GM18868 (cell line): ENCODE results near the gene CYBC1.
"Not testable (repeated sequence)": the region's sequence is repeated elsewhere in the genome, so short reads cannot be mapped to it uniquely, and the experiment has no call there.

Source experiments
- ATAC-seq: cut with Tn5 transposase; IDR thresholded peaks from one replicate; pipeline ENCODE4 v1.9.1; 2021; ENCODE audit warnings: mild to moderate bottlenecking, moderate library complexity; ENCODE audit not compliant: unreplicated experiment

Gene CYBC1

GRCh38 chr17:82435601-82436583 lies 14.7 kb downstream of the CYBC1 start:
- no peak for ATAC-seq

- no peak for ATAC-seq
These were observed 15.4 kb downstream of the CYBC1 start for GRCh38 chr17:82435103-82435502.

- ATAC-seq: no peak
These were observed 16.4 kb downstream of the CYBC1 start for GRCh38 chr17:82434216-82434565.

GRCh38 chr17:82433560-82434215 lies 16.9 kb downstream of the CYBC1 start:
- ATAC-seq: no peak

GRCh38 chr17:82432017-82432416 lies 18.5 kb downstream of the CYBC1 start:
- no peak for ATAC-seq

GRCh38 chr17:82429824-82430223 lies 20.7 kb downstream of the CYBC1 start:
- ATAC-seq: no peak

- no peak for ATAC-seq
These were observed 22.0 kb downstream of the CYBC1 start for GRCh38 chr17:82428546-82428945.

GRCh38 chr17:82424863-82425159 lies 25.7 kb downstream of the CYBC1 start:
- no peak for ATAC-seq

- ATAC-seq: no peak
These were observed 26.3 kb downstream of the CYBC1 start for GRCh38 chr17:82424001-82424862.

- no peak for ATAC-seq
These were observed 31.0 kb downstream of the CYBC1 start for GRCh38 chr17:82419540-82419939.

- ATAC-seq: peak; percentile 85
These were observed 32.3 kb downstream of the CYBC1 start, which contains the start of the genes HEXD and OGFOD3 for GRCh38 chr17:82418001-82418986. Gene HEXD, plus strand, starts transcription at chr17:82418347. Its CDS starts 1,453 bp downstream, at chr17:82419800. Gene OGFOD3, minus strand, starts transcription at chr17:82418586. Its CDS starts 101 bp downstream, at chr17:82418485.

- no peak for ATAC-seq
These were observed 33.8 kb downstream of the CYBC1 start for GRCh38 chr17:82416771-82417170.

- no peak for ATAC-seq
These were observed 34.3 kb downstream of the CYBC1 start for GRCh38 chr17:82416264-82416663.

- ATAC-seq: no peak
These were observed 34.8 kb downstream of the CYBC1 start for GRCh38 chr17:82415786-82416185.

- ATAC-seq: no peak
These were observed 35.2 kb downstream of the CYBC1 start for GRCh38 chr17:82415336-82415735.

GRCh38 chr17:82414548-82415281 lies 35.8 kb downstream of the CYBC1 start:
- no peak for ATAC-seq

GRCh38 chr17:82412535-82413520 lies 37.7 kb downstream of the CYBC1 start:
- ATAC-seq: no peak

- not testable (repeated sequence) for ATAC-seq
These were observed 38.5 kb downstream of the CYBC1 start for GRCh38 chr17:82412081-82412480.
